Glutamatergic neuron (in vitro differentiated cells): Measurements from ENCODE around the gene RNF121. TPM values are rescaled to one million over a fixed set of nuclear protein-coding genes. Genes with fewer than 3 reads are reported as not detected.

Source experiments
- DNase-seq: peaks from one replicate; pipeline ENCODE4 v3.0.0; 2022
- H3K27ac Mint-ChIP-seq: one replicate; pipeline ENCODE4 v1.8.0; 2020; ENCODE audit warnings: mild to moderate bottlenecking, mixed read lengths, inconsistent platforms; ENCODE audit not compliant: unreplicated experiment
- H3K27me3 Mint-ChIP-seq: one replicate; pipeline ENCODE4 v1.8.0; 2020; ENCODE audit warnings: mild to moderate bottlenecking, moderate library complexity, mixed read lengths, inconsistent platforms; ENCODE audit not compliant: unreplicated experiment
- H3K36me3 Mint-ChIP-seq: one replicate; pipeline ENCODE4 v1.8.0; 2020; ENCODE audit warnings: mild to moderate bottlenecking, mixed read lengths, inconsistent platforms; ENCODE audit not compliant: unreplicated experiment
- H3K4me1 Mint-ChIP-seq: one replicate; pipeline ENCODE4 v1.8.0; 2020; ENCODE audit warnings: mild to moderate bottlenecking, low read depth, mixed read lengths, inconsistent platforms; ENCODE audit not compliant: unreplicated experiment
- H3K4me3 Mint-ChIP-seq: one replicate; pipeline ENCODE4 v1.8.0; 2020; ENCODE audit warnings: mild to moderate bottlenecking, mixed read lengths, inconsistent platforms; ENCODE audit not compliant: unreplicated experiment
- H3K9me3 Mint-ChIP-seq: one replicate; pipeline ENCODE4 v1.8.0; 2020; ENCODE audit warnings: mild to moderate bottlenecking, moderate library complexity, mixed read lengths, inconsistent platforms; ENCODE audit not compliant: unreplicated experiment
- total RNA-seq: library from RNA; stranded (reverse); fragmentation: NEBNext Ultra II Directional; extraction: Animal tissue kit (Norgen Biotek cat#: 25700); gene quantifications from one replicate; pipeline ENCODE4 v1.2.1, GENCODE V29; 2021; ENCODE audit not compliant: unreplicated experiment
- TF ChIP-seq, protein P1 (sequence below): fragments of 200-600 bp; sonication (generic); IDR thresholded peaks from one replicate; pipeline ENCODE4 v1.5.0; 2021; ENCODE audit not compliant: partially characterized antibody, unreplicated experiment

The RNF121 gene
- total RNA-seq, 1 donor from 2014 or later: 40.4 TPM

DNA sequence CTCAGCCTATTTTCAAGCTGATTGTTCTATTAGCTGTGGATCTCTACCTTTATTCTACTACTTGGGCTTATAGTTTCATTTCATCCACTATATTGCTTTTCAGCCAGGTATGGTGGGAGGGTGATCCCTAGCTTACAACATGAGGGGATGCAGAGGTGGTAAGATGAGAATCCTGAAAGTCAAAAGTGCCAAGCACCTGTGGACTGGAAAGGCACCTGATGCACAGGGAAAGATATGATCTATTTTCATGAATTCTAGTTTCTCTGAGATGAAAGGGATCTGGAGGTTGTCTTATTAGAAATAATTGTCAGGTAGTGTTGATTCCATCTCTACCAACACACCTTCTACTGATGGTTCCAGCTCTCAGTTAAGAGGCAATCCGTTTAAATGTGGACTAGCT is 48.2 kb downstream of the RNF121 start:
- Mint-ChIP-seq H3K4me1 (peaks cover 4% of the 10 kb centered on the region), H3K9me3 (no peaks in the 10 kb centered on the region), H3K27me3 (no peaks in the 10 kb centered on the region), H3K36me3 (no peaks in the 10 kb centered on the region), H3K4me3 (no peak overlapping the region), H3K27ac (no peak overlapping the region)
- TF ChIP-seq, protein P1, sequence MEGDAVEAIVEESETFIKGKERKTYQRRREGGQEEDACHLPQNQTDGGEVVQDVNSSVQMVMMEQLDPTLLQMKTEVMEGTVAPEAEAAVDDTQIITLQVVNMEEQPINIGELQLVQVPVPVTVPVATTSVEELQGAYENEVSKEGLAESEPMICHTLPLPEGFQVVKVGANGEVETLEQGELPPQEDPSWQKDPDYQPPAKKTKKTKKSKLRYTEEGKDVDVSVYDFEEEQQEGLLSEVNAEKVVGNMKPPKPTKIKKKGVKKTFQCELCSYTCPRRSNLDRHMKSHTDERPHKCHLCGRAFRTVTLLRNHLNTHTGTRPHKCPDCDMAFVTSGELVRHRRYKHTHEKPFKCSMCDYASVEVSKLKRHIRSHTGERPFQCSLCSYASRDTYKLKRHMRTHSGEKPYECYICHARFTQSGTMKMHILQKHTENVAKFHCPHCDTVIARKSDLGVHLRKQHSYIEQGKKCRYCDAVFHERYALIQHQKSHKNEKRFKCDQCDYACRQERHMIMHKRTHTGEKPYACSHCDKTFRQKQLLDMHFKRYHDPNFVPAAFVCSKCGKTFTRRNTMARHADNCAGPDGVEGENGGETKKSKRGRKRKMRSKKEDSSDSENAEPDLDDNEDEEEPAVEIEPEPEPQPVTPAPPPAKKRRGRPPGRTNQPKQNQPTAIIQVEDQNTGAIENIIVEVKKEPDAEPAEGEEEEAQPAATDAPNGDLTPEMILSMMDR: no peak
- DNase-seq: no peak

DNA sequence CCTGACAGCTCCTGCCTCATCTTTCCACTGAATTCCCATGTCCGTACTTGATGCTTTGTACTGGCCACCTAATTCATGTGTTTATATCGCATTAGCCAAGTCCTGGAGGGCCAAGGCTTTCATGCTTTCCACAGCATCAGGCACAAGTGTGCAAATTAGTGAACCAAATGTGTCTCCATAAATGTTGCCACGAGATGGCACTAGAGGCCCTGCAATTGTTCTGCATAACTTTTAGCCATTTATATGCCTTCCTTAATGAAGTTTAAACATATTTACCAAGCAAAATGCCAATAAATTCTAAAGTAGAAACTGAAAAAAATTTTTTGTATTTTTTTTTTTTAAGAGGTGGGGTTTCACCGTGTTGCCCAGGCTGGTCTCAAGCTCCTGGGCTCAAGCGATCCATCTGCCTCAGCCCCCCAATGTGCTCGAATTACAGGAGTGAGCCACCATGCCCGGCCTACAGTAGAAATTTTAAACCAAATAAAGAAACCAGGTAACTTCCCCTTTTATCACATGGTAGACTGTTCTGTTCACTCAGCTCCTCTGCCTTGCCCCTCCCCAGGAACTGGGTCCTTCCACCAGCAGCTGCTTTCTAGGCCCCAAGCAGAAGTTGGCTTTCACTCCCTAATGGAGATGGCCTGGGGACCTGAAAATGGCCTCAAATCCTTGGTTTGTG is 49.0 kb downstream of the RNF121 start:
- H3K27me3 Mint-ChIP-seq: no peaks in the 10 kb centered on the region
- DNase-seq: no peak
- H3K4me3 Mint-ChIP-seq: no peak overlapping the region
- H3K4me1 Mint-ChIP-seq: peaks cover 3% of the 10 kb centered on the region
- H3K36me3 Mint-ChIP-seq: no peaks in the 10 kb centered on the region
- H3K9me3 Mint-ChIP-seq: no peaks in the 10 kb centered on the region
- TF ChIP-seq, protein P1: peak; percentile 68
- no peak overlapping the region for H3K27ac Mint-ChIP-seq

DNA sequence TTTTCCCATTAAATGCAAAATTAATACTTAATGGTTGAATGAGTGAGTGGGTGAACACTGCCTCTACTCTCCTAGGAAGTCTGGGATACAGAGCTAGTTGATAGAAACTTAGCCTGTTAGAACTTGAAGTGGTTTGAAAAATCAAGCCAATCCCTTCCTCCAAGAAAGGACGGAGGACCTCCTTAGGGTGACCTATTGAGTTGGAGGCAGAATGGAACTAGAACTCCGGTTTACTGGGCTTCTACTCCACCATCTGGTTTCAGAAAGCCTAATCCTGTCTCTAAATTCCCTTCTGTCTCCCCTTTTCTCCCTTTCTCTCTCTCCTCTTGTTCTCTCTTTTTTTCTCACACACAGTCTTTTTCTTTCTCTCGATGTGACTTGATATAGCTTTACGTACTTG is 50.2 kb downstream of the RNF121 start:
- Mint-ChIP-seq H3K36me3 (no peaks in the 10 kb centered on the region), H3K9me3 (no peaks in the 10 kb centered on the region), H3K4me3 (no peak overlapping the region), H3K27ac (no peak overlapping the region), H3K4me1 (peaks cover 3% of the 10 kb centered on the region), H3K27me3 (no peaks in the 10 kb centered on the region)
- DNase-seq: no peak
- TF ChIP-seq, protein P1: no peak

DNA sequence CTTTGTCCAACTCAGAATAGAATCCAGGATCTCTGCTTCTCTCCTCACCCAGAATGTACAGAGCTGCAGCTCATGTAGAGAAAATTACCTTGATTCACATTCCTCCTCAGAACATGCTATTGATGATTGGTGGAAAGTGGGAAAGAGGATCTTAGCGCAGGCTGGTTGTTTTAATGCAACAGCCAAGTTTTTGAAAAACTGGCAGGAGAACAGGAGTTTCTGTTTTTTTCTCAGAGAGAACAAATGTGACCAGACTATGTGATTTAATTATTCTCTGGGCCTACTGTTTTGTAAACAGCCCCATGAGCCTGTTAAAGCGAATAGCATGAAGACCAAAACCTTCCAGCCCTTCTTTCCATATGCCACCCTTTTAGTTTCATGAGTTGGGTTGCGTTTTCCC is 50.8 kb downstream of the RNF121 start:
- peaks cover 3% of the 10 kb centered on the region for H3K4me1 Mint-ChIP-seq
- no peak overlapping the region for H3K27ac Mint-ChIP-seq
- no peaks in the 10 kb centered on the region for H3K36me3 Mint-ChIP-seq
- TF ChIP-seq, protein P1: no peak
- H3K4me3 Mint-ChIP-seq: no peak overlapping the region
- DNase-seq: no peak
- no peaks in the 10 kb centered on the region for H3K27me3 Mint-ChIP-seq
- no peaks in the 10 kb centered on the region for H3K9me3 Mint-ChIP-seq

GRCh38 chr11:71986131-71986530 is 57.3 kb downstream of the RNF121 start:
- Mint-ChIP-seq H3K36me3 (no peaks in the 10 kb centered on the region), H3K9me3 (no peaks in the 10 kb centered on the region), H3K4me1 (peaks cover 2% of the 10 kb centered on the region), H3K27ac (no peak overlapping the region), H3K4me3 (no peak overlapping the region), H3K27me3 (no peaks in the 10 kb centered on the region)
- TF ChIP-seq, protein P1: no peak
- no peak for DNase-seq
